H1 (cell line): Measurements from ENCODE around the gene MDK. TPM values are rescaled to one million over a fixed set of nuclear protein-coding genes. Genes with fewer than 3 reads are reported as not detected.

Experiments used
- CTCF ChIA-PET: fragments of 300-600 bp; sonication (Branson Sonifier 250); formaldehyde crosslinking; loops from one replicate; lab custom pipeline; 2021; ENCODE audit not compliant: partially characterized antibody; lab: Charles Lee
- POLR2A ChIA-PET: fragments of 300-600 bp; sonication (Branson Sonifier 250); formaldehyde crosslinking; loops from one replicate; lab custom pipeline; 2021; ENCODE audit warnings: inconsistent platforms; ENCODE audit not compliant: partially characterized antibody; lab: Charles Lee
- DNase-seq, 2 experiments: peaks; one replicate each; pipeline versions ENCODE4 v3.0.0 to v3.0.0-alpha.2; 2010 to 2022; ENCODE audit warnings: low spot score in 2 of 2, low read depth in 1 of 2, mixed read lengths in 1 of 2
- FAIRE-seq: peaks from 2 replicates; lab custom pipeline; 2011; peaks lifted over from hg19 to GRCh38; lab: Jason Lieb, UNC
- H2AFZ ChIP-seq: 2 replicates; pipeline ENCODE4 v1.8.1; 2012; ENCODE audit warnings: low read length, inconsistent platforms
- H2AK5ac ChIP-seq: 2 replicates; pipeline ENCODE4 v1.6.1; 2013; ENCODE audit warnings: low read depth, low read length
- H2BK120ac ChIP-seq: replicated peaks from 2 replicates; pipeline ENCODE3; 2013; ENCODE audit warnings: low read depth, low read length, inconsistent platforms
- H2BK12ac ChIP-seq: 2 replicates; pipeline ENCODE4 v1.6.1; 2013; ENCODE audit warnings: low read depth, low read length
- H2BK15ac ChIP-seq: 2 replicates; pipeline ENCODE4 v1.6.1; 2013; ENCODE audit warnings: low read length
- H2BK20ac ChIP-seq: 2 replicates; pipeline ENCODE4 v1.6.1; 2013; ENCODE audit warnings: low read length
- H2BK5ac ChIP-seq: 2 replicates; pipeline ENCODE4 v1.6.1; 2013; ENCODE audit warnings: low read depth, low read length
- H3K14ac ChIP-seq: 2 replicates; pipeline ENCODE4 v1.6.1; 2013; ENCODE audit warnings: inconsistent platforms; ENCODE audit not compliant: insufficient read length
- H3K18ac ChIP-seq: 2 replicates; pipeline ENCODE4 v1.6.1; 2013; ENCODE audit warnings: low read length; ENCODE audit errors: extremely low read depth
- H3K23ac ChIP-seq: 2 replicates; pipeline ENCODE4 v1.6.1; 2013; ENCODE audit warnings: inconsistent platforms; ENCODE audit not compliant: insufficient read length
- H3K23me2 ChIP-seq: 2 replicates; pipeline ENCODE4 v1.6.1; 2013; ENCODE audit warnings: low read depth, low read length
- H3K27ac ChIP-seq: 2 replicates; pipeline ENCODE4 v1.6.1; 2011; ENCODE audit warnings: low read depth, low read length, inconsistent platforms
- H3K27me3 ChIP-seq, 4 experiments: replicated peaks in 1 of 4; 1 replicate in 1 of 4; 2 replicates in 3 of 4; pipeline versions ENCODE4 v1.6.1 to v1.8.1; 2011 to 2013; ENCODE audit warnings: low read length in 3 of 4, mild to moderate bottlenecking in 3 of 4, inconsistent platforms in 2 of 4, mixed read lengths in 2 of 4, moderate library complexity in 1 of 4; ENCODE audit not compliant: control insufficient read depth in 3 of 4, insufficient read depth in 3 of 4; ENCODE audit errors: extremely low read depth in 1 of 4
- H3K36me3 ChIP-seq, 4 experiments: 2 replicates each; pipeline versions ENCODE4 v1.6.1 to v1.8.1; 2011 to 2013; ENCODE audit warnings: mild to moderate bottlenecking in 4 of 4, low read length in 3 of 4, moderate library complexity in 2 of 4, control low read depth in 1 of 4, inconsistent platforms in 1 of 4; ENCODE audit not compliant: insufficient read depth in 4 of 4, control insufficient read depth in 2 of 4
- H3K4ac ChIP-seq: replicated peaks from 2 replicates; pipeline ENCODE3; 2013; ENCODE audit warnings: low read length, low read depth, mixed read lengths, inconsistent platforms; ENCODE audit not compliant: insufficient read length
- H3K4me1 ChIP-seq, 4 experiments: replicated peaks in 1 of 4; 1 replicate in 1 of 4; 2 replicates in 3 of 4; pipeline versions ENCODE4 v1.6.1 to v1.8.1; 2011 to 2013; ENCODE audit warnings: low read length in 3 of 4, inconsistent platforms in 2 of 4, mixed read lengths in 1 of 4; ENCODE audit not compliant: insufficient read depth in 4 of 4, control insufficient read depth in 3 of 4
- H3K4me2 ChIP-seq, 2 experiments: 2 replicates each; pipeline versions ENCODE4 v1.6.1 to v1.8.1; 2011 to 2013; ENCODE audit warnings: low read depth in 2 of 2, low read length in 2 of 2, control low read depth in 1 of 2, inconsistent platforms in 1 of 2, mild to moderate bottlenecking in 1 of 2; ENCODE audit not compliant: insufficient read depth in 1 of 2
- H3K4me3 ChIP-seq, 4 experiments: fragments of 200-600, 300-600 bp in 1 of 4; sonication (generic), shearing (Covaris generic), sonication (Bioruptor Twin) in 1 of 4; 2 replicates each; pipeline versions ENCODE4 v1.5.1 to v1.8.1; 2011 to 2016; ENCODE audit warnings: low read length in 4 of 4, low read depth in 3 of 4, control low read depth in 2 of 4, inconsistent platforms in 2 of 4, mild to moderate bottlenecking in 2 of 4, mixed read lengths in 1 of 4, moderate library complexity in 1 of 4; ENCODE audit not compliant: insufficient read depth in 2 of 4; ENCODE audit errors: extremely low read depth in 1 of 4
- H3K56ac ChIP-seq: replicated peaks from 2 replicates; pipeline ENCODE3; 2013; ENCODE audit warnings: low read depth, mild to moderate bottlenecking, mixed read lengths, low read length, inconsistent platforms; ENCODE audit not compliant: insufficient read length
- H3K79me1 ChIP-seq: 2 replicates; pipeline ENCODE4 v1.6.1; 2013; ENCODE audit warnings: low read depth, low read length, control low read depth
- H3K79me2 ChIP-seq, 2 experiments: 2 replicates each; pipeline versions ENCODE4 v1.6.1 to v1.8.1; 2012 to 2013; ENCODE audit warnings: low read length in 2 of 2, mild to moderate bottlenecking in 2 of 2, inconsistent platforms in 1 of 2; ENCODE audit not compliant: insufficient read depth in 2 of 2, control insufficient read depth in 1 of 2
- H3K9ac ChIP-seq, 4 experiments: replicated peaks in 1 of 4; 1 replicate in 1 of 4; 2 replicates in 3 of 4; pipeline versions ENCODE4 v1.6.1 to v1.8.1; 2011 to 2013; ENCODE audit warnings: low read depth in 3 of 4, low read length in 3 of 4, control low read depth in 2 of 4, mild to moderate bottlenecking in 2 of 4, moderate library complexity in 2 of 4, inconsistent platforms in 1 of 4; ENCODE audit errors: extremely low read depth in 1 of 4
- H3K9me3 ChIP-seq, 2 experiments: 2 replicates each; pipeline versions ENCODE4 v1.6.1 to v1.8.1; 2012 to 2013; ENCODE audit warnings: mild to moderate bottlenecking in 2 of 2, moderate library complexity in 2 of 2, control low read depth in 1 of 2, inconsistent platforms in 1 of 2, low read depth in 1 of 2, low read length in 1 of 2, mixed read lengths in 1 of 2; ENCODE audit not compliant: insufficient read depth in 2 of 2
- H4K20me1 ChIP-seq, 2 experiments: replicated peaks in 1 of 2; 2 replicates each; pipeline versions ENCODE3 to v1.8.1; 2011 to 2013; ENCODE audit warnings: inconsistent platforms in 2 of 2, low read length in 2 of 2, mild to moderate bottlenecking in 1 of 2; ENCODE audit not compliant: insufficient read depth in 2 of 2, control insufficient read depth in 1 of 2
- H4K5ac ChIP-seq: 2 replicates; pipeline ENCODE4 v1.6.1; 2013; ENCODE audit warnings: low read length, low read depth, mixed read lengths, inconsistent platforms; ENCODE audit not compliant: insufficient read length
- H4K8ac ChIP-seq: 2 replicates; pipeline ENCODE4 v1.8.0; 2013; ENCODE audit warnings: mild to moderate bottlenecking, moderate library complexity, low read length, inconsistent platforms; ENCODE audit not compliant: insufficient read depth; ENCODE audit errors: extremely low read depth
- H4K91ac ChIP-seq: replicated peaks from 2 replicates; pipeline ENCODE3; 2013; ENCODE audit warnings: low read length, mixed read lengths, inconsistent platforms; ENCODE audit not compliant: insufficient read length
- ASH2L ChIP-seq: fragments of 200-600, 300-600 bp; sonication (generic); IDR thresholded peaks from one replicate; pipeline ENCODE4 v1.7.1; 2017; ENCODE audit warnings: low read length
- CREB1 ChIP-seq: IDR thresholded peaks from 2 replicates; pipeline ENCODE4 v1.6.1; 2012; ENCODE audit warnings: inconsistent platforms
- FOSL1 ChIP-seq: IDR thresholded peaks from 2 replicates; pipeline ENCODE4 v1.6.1; 2011; ENCODE audit warnings: mild to moderate bottlenecking, low read depth, low read length, moderate library complexity; ENCODE audit not compliant: insufficient read depth
- GTF2F1 ChIP-seq: IDR thresholded peaks from 2 replicates; pipeline ENCODE4 v1.6.1; 2012; ENCODE audit warnings: low read depth, low read length, improper control_type of control experiment, borderline replicate concordance
- JUN ChIP-seq: IDR thresholded peaks from 2 replicates; pipeline ENCODE4 v1.6.1; 2011; ENCODE audit warnings: low read depth, mild to moderate bottlenecking, improper control_type of control experiment, low read length
- KDM1A ChIP-seq: fragments of 200-600, 300-600 bp; sonication (generic); IDR thresholded peaks from 2 replicates; pipeline ENCODE4 v1.7.1; 2016; ENCODE audit warnings: mild to moderate bottlenecking, low read length, borderline replicate concordance
- RNF2 ChIP-seq: fragments of 200-900, 300-1000 bp; sonication (generic); IDR thresholded peaks from 2 replicates; pipeline ENCODE4 v1.7.1; 2016; ENCODE audit warnings: borderline replicate concordance, low read depth, mild to moderate bottlenecking, antibody characterized with exemption, low read length; ENCODE audit not compliant: poor library complexity, severe bottlenecking; ENCODE audit errors: missing control alignments
- SIN3A ChIP-seq, 2 experiments: IDR thresholded peaks in 1 of 2; conservative IDR thresholded peaks in 1 of 2; 2 replicates each; pipeline ENCODE4 v1.6.1; 2011 to 2012; ENCODE audit warnings: low read length in 2 of 2, improper control_type of control experiment in 1 of 2, low read depth in 1 of 2, mild to moderate bottlenecking in 1 of 2
- SP2 ChIP-seq: IDR thresholded peaks from 2 replicates; pipeline ENCODE4 v1.6.1; 2012; ENCODE audit warnings: mild to moderate bottlenecking, low read length, inconsistent platforms
- SUZ12 ChIP-seq: fragments of 200-600 bp; sonication (generic); IDR thresholded peaks from 2 replicates; pipeline ENCODE4 v1.6.1; 2012; ENCODE audit warnings: mild to moderate bottlenecking, inconsistent platforms, low read length, moderate library complexity, mixed read lengths
- WGBS, 2 experiments: shearing (Covaris generic) in 1 of 2; methylation state at CpG; one replicate each; pipeline versions ENCODE4 v1.1.6 to v1.1.7; 2013 to 2015; ENCODE audit warnings: low lambda C conversion rate in 2 of 2, mixed read lengths in 2 of 2, inconsistent platforms in 1 of 2, low coverage in 1 of 2, missing lambda C conversion rate in 1 of 2; ENCODE audit not compliant: insufficient replicate concordance in 2 of 2, insufficient coverage in 1 of 2, insufficient read length in 1 of 2; ENCODE audit errors: extremely low coverage in 1 of 2, missing lambda C conversion rate in 1 of 2; 5-methylcytosine and 5-hydroxymethylcytosine counted together
- polyA plus RNA-seq, 7 experiments: library from polyadenylated mRNA; depleted of rRNA in 3 of 7; stranded (reverse) in 5 of 7; unstranded in 2 of 7; fragments of >200 nt in 5 of 7; fragments of 200-250 nt in 2 of 7; gene quantifications; 1 replicate in 5 of 7; 2 replicates in 1 of 7; 4 replicates in 1 of 7; pipeline versions ENCODE4 v1.2.1 to v1.2.3, GENCODE V29; 2011 to 2013; ENCODE audit warnings: missing spikeins in 2 of 7, mixed read lengths in 2 of 7
- total RNA-seq: library from RNA; stranded (reverse); fragmentation: NEBNext Ultra II Directional; extraction: Animal tissue kit (Norgen Biotek cat#: 25700); gene quantifications from 2 replicates; pipeline ENCODE4 v1.2.1, GENCODE V29; 2021

MDK gene
- total and polyA plus RNA-seq, 2 of the 8 experiments (the other 6 are each of a cell fraction or from before 2014, with no cell fraction given) = 309 to 606 TPM

GRCh38 chr11:46392421-46393230 lies 11.2 kb downstream of the MDK start:
- peak in 1 of 2 experiments; percentile 97 for DNase-seq
- ChIA-PET CTCF (interaction anchor here (0.5 to 7.7 kb wide), 23 partner anchors 9 to 226 kb away, joined by 3 to 124 read pairs (median 4); partner anchors contain the start of gene ATG13), POLR2A (interaction anchor here (0.9 to 4.9 kb wide), 10 partner anchors 9 to 272 kb away, joined by 3 to 35 read pairs (median 4); partner anchors contain the start of gene MDK)
- 5% methylated on average over 64 of the region's 71 CpGs; no CpG with 5 or more reads in 1 of the 2 experiments for WGBS, 2 experiments
- Histone ChIP-seq H3K23me2 (peaks cover 32% of the 10 kb centered on the region), H3K4me3 (peak overlapping the region; percentile 26 to 62 (median 40)), H3K9me3 (no peaks in the 10 kb centered on the region; a peak in 1 of 4 replicates), H3K4ac (no peak overlapping the region), H3K27ac (no peak overlapping the region), H3K56ac (no peak overlapping the region), H3K18ac (no peak overlapping the region), H3K27me3 (peaks cover 19 to 43% (median 37%) of the 10 kb centered on the region in 4 experiments), H3K4me2 (peak overlapping the region; percentile 69 to 95), H2BK5ac (no peak overlapping the region), H3K9ac (no peak overlapping the region), H2BK15ac (no peak overlapping the region), H3K14ac (no peak overlapping the region), H4K5ac (no peak overlapping the region), H3K36me3 (peaks cover 0 to 8% (median 0%) of the 10 kb centered on the region in 4 experiments; a peak in 3 of 8 replicates), H2BK20ac (no peak overlapping the region), H4K91ac (no peak overlapping the region), H4K20me1 (peaks cover 1 to 12% of the 10 kb centered on the region in 2 experiments), H2AFZ (no peak overlapping the region; the same call in 1 of the 2 replicates), H3K23ac (no peak overlapping the region), H2BK12ac (no peak overlapping the region), H3K79me1 (no peaks in the 10 kb centered on the region), H3K4me1 (peaks cover 3 to 17% (median 15%) of the 10 kb centered on the region in 4 experiments), H2AK5ac (no peak overlapping the region), H2BK120ac (no peak overlapping the region), H4K8ac (peak overlapping the region; percentile 12; the same call in 1 of the 2 replicates), H3K79me2 (no peaks in the 10 kb centered on the region)
- FAIRE-seq = no peak
- no peak for TF ChIP-seq FOSL1
- TF ChIP-seq KDM1A = no peak
- peak; percentile 99 for TF ChIP-seq SIN3A (conservative IDR thresholded peaks at IDR 0.05 in 1 of 2, IDR thresholded peaks at IDR 0.05 in 1 of 2; ENCODE audit: low read depth in 1 of 2, low read length in 2 of 2)
- TF ChIP-seq SP2 = no peak
- TF ChIP-seq CREB1 = 0 out of 2 replicates have a peak, but pooled peaks have one; percentile 34
- TF ChIP-seq ASH2L = peak; percentile 68
- TF ChIP-seq GTF2F1 = no peak
- no peak for TF ChIP-seq JUN
- no peak for TF ChIP-seq RNF2
- TF ChIP-seq SUZ12 = no peak
